RKO (cell line): Measurements from ENCODE around the gene GSC2.
A peak's percentile ranks its signal among the peaks of the same experiment; 100 is the strongest.

ENCODE experiments used
- DNase-seq: peaks from one replicate; pipeline ENCODE4 v3.0.0-alpha.2; 2016; ENCODE audit warnings: low spot score

GSC2 gene

DNA sequence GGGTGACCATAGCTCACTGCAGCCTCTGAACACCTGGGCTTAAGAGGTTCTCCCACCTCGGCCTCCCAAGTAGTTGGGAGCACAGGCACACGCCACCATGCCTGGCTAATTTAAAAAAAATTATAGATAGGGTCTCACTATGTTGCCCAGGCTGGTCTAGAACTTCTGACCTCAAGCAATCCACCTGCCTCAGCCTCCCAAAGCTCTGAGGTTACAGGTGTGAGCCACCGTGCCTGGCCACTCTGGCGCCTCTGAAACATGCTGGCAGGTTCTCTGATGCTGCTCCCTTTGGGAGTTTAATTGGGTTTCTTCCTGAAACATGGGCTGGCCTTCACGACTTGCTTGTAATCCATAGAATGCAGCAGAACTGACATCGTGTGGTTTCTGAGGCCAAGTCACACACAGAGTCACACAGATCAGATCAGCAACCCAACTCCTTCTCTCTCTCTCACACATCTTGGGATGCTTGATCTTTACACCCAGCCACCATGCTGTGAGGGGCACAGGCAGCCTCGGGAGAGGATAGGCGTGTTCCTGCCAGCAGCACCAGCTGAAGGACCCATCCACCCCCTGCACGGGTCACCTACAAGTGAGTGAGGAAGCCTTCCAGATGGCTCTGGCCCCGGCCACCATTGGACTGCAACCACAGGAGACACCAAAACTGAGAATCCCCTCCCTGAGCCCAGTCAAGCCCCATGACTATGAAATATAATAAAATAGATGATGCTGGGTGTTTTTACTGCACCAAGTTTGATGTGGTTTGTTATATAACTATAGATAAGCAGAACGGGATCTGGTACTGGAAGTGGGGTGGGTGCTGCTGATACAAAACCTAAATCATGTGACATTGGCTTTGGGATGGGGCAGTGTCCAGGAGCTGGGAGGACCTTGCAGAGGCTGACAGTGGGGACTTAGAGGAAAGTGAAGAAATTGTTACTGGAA, 3.1 kb upstream of the GSC2 start:
- no peak for DNase-seq

DNA sequence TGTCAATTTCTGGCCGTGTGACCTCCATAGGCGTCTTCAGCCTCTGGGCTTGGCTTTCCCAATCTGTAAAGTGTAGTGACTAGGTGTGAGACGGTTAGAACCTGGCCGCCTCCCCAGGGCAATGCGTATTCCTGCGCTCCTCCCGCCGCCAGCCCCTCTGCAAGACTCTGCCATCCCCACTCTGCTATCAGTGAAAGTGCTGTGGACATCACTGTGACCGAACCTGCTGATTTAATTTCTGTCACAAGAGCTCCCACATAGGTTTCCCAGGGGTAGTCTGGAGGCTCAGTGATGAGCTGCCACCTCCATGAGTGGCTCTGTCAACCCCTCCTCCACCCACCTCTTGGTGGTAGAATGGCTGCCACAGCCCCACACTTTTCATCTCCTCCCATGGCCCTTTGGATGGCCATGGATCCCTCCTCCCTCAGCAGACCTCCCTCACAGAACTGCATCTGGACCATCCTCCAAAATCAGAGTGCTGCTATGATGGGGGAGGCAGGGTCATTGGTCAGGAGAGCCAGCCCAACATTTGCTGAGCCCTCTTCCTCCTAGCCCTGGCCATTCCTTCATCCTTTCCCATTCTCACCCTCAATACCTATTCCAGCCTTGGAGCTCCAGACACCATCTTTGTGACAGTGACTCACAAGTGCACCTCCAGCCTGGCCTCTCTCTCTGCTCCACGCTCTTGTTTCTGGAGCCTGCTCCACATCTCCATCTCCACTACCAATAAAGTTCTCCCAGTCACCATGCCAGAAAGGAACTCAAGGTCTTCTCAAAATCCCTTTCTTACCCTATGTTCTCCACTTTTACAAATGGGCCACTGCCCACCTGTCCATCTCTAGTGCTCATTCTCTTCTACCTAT, 1.5 kb upstream of the GSC2 start:
- no peak for DNase-seq

DNA sequence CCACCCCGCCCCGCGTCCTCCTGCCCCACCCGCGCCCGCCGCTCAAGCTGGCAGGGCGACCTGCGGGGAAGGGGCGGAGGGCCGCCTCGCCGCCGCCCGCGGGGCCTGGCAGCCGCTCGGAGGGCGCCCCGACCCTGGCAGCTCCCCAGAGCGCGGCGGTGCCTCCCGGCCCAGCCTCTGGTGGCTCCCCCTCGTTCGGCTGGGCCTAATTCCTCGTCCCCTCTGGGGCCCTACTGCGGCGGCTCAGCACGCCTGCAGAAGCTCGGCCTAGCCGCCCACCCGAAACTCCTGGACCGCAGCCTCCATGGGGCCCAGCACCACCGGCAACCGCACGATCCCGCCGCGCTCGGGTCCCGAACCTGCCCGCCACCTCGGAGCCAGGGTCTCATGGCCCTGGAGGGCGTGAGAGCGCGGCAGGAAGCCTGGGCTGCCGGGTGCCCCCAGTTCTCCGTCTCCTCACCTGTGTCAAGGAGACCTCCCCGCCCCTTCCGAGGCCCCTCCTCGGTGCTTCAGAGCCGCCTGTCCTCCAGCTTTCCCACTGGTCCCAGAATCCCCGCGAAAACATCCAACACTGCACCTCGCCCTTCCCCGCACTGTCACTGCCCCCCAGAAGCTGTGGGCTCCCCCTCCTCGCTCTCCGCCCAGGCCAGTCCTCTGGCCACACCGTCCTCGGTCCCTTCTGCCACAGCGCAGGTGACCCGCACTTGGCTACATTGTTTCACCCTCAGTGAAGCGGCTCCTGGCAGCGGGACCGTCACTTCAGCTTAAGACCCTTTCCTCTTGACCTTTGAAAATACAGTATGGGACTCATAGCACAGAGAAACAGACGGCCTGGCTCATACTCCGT, 613 bp upstream of the GSC2 start:
- no peak for DNase-seq

DNA sequence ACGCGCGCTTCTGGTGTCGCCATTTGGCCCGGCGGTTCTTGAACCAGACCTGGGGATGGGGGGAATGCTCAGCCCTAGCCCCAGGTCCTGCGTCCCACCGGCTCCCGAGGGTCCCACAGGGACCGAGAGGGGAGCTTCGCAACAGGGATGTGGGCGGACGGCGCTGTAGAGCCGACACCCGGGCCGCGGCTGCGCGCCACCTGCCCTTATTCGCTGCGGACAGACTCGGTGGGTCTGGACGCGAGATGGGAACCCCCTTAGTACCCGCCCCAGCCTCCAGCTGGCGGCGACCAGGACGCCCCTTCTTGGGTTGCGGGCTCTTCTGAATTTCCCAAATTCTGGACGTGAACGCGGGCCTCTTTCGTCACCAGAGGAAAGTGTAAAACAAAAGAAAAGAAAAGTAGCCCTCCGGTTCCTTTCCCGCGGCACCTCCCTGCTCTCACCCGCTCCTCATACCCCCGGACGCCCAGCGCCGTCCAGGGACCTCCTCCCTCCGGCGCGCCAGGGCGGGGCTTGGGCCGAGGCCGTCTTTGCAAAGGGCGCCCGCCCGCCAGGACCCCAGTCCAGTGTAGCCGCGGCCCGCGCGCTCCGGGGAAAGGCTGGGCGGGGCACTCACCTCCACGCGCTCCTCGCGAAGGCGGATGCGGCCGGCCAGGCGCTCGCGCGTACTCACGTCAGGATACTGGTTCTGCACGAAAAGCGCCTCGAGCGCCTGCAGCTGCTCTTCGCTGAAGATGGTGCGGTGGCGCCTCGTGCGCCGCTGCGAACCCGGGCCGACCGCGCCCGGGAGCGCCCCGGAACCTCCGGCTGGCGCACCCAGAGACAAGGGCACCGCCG, 827 bp downstream of the GSC2 start:
- no peak for DNase-seq

DNA sequence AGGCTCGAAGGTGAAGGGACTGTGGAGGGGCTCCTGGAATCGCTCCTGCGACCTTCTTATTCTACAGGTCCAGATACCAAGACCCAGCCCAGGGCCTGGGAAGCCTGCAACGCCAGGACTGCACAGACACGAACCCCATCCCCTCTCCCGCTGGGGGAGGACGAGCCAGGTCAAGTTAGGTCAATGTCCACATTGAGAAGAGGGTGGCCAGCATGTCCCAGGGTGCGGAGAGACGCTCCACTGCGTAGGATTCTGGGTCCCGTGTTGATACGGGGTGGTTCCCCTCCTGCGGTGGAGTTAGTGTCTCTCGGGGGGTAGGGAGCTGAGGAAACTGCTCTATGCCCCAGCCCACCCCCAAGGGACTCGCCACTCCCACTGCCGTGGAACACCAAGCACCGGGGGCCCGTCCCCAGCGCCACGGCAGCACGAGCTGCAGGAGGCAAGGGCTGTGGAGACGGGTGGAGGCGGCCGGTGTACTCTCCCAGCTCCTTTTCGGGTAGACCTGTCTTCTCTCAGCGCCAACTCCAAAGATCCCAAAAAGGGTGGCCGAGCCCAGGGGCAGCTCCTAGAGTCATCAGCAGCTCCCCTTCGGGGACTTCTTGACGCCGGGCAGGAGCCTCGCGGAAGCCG, 1.6 kb downstream of the GSC2 start:
- DNase-seq: no peak

DNA sequence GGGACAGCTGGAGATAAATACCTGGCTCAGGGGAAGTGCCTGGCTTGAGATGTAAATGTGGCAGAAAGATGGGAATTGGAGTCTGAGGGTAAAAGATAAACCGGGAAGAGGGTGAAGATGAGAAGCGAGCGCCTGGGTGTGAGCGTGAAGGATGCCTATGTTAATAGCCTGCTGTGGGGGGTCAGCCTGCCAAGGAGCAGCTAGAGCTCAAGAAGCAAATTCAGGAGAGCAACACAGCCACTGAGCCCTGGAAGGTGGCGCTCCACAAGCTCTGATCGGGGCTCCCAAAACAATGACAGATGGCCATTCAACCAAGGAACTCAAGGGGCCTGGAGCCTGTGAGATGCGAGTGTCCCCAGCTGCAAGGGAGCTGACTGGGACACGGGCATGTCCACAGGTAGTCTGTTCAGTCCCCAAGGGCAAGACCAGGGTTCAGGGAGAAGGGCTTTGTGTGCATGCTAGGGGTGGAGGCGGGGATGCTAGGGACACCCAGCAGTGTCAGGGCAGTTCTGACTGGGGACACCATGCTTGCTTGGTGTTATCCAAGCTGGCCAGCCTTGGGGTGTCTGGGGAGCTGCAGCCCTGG, 2.8 kb downstream of the GSC2 start:
- no peak for DNase-seq

DNA sequence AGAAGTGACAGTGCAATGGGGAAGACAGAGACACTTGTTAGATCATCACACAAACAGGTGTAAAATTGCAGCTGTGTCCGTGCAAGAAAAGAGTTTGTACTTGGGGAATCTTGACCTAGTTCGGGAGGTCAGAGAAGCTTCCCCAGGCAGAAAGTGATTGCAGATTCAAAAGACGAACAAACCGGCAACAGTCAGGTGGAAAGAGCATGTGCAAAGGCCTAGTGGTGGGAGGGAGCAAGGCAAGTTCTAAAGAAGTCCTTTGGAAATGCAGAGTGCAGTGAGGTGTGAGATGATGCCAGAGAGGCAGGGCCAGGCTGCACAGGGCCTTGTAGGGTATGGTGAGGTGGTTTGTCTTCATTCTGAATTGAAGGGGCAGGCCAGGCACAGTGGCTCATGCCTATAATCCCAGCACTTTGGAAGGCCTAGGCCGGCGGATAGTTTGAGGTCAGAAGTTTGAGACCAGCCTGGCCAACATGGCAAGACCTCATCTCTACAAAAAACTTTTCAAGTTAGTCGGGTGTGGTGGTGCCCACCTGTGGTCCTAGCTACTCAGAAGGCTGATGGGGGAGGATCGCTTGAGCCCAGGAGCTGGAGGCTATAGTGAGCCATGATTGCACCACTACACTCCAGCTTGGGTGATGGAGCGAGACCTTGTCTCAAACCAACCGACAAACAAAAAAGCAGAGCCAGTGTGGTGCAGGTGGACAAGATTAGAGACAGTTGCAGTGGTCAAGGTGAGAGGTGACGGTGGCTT, 3.7 kb downstream of the GSC2 start:
- DNase-seq: no peak

DNA sequence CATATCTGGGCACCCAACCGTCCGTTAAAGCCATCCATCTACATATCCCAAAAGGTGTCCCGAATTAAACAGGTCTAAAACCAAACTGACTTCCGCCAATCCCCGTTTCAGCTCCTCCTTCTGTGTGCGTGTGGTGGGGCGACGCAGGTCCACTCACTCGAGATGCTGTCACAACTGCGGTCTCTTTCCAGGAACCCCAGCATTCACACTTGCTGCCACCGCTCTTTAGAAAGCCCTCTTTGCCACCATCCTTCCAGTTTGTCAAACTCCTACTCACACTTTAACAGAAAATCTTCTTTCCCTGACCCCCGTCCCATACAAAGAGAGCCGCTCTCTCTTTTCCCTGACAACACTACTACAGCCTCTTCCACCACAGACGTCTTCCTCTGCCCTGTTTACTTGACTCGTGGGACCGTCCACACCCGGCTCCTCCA, 6.1 kb downstream of the GSC2 start:
- DNase-seq: peak; percentile 51

DNA sequence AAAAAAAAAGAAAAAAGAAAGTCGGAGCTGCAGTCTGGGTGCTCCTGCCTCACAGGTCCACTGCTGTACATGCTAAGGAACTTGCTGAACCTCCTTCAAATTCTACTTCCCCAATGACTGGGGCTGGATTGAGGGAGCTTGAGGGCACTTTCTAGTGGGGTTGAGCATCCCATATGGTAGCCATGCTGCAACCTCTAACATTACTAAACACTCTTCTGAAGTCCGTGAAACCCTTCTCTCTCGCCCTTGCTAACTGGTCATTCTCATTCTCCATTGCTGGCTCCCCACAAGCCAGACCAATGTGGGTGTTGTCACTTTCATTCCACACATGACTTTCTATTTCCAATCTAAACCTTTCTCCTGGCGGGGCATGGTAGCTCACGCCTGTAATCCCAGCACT, 6.9 kb downstream of the GSC2 start:
- DNase-seq: no peak

DNA sequence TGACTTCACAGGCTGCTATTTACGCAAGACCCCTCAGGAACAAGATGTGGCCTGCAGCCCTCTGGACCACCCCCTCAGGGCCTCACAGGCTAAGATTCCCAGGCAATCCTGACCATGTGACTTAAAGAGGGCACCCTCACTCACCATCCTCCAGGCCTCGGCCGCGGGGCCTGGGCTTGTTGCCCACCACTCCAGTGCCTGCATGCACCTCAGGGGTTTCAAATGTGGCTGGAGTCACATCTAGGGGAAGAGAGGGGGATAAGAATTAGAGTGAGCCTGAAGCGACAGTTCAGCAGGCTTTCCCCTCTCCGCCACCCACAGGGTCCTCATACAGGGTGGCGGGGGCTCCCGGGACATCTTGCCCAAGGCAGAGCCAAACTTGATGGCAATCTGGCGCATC, 7.7 kb downstream of the GSC2 start:
- no peak for DNase-seq

DNA sequence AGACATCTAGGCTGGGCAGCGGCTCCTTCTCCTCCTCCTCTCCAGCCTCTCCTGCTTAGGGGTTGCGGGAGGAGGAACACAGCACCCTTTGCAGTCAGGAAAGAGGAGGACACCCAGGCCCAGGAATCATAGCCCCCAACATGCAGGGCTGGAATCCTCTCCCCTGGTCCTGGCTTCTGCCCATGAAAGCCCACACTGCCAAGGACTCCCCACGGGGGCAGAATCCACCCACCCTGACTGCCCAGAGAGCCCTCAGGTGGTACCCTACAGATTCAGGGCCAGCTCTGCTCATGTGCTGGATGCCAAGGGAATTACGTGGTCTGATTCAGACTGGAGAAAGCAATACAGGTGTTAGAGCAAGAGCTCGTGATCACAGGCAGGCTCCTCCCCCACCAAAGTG, 10.1 kb downstream of the GSC2 start:
- DNase-seq: no peak

DNA sequence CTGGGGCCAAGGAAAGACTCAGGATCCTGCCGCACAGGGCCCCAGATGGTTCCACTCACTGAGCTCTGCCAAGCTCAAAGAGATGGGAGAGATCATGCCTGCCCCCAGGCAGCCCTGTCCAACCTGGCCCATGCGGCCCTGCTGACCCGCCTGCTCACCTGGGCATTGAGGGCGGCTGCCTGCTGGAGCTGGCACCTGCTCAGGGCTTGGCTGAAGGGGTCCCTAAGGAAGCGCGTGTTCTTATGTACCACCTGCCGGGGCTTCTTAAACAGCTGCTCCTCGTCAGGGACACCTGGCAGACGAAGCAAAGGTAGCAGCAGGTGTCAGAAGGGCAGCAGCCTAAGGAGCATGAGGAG, 11.1 kb downstream of the GSC2 start:
- DNase-seq: no peak

DNA sequence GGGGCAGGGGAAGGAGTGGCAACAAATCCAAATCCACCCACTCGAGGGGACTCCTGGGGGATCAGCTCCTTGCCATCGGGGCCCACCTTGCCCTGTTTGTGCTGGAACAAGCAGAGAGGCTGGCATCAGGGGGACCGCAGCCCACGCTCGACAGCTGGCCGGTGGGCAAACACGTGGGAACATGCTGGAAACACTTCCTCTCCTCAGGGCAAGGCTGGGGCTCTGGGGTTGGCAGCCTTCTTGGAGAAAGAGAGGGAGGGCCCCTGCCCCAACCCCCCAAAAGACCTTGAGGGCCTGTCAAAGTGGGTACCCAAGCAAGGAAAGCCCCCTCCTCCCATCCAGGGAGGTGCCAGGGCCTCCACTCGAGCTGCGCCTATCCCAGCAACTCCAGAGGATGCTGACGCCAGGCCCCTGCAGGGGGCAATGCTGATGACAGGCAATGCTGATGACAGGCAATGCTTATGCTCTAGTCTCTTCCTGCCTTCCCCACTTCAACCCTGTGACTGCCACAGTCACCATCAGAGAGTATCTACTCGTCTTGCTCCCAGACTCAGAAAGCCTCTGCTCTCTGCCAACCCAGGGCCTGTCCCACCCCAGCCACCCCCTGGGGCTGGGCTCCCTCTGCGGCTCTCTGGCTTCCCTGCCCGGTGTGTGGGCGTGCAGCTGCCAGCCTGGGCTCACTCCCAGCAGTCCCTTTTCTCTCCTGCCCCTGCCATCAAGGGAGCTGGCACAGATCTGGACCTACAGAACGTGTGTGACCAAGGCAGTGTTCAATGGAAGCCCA, 11.7 kb downstream of the GSC2 start:
- no peak for DNase-seq

DNA sequence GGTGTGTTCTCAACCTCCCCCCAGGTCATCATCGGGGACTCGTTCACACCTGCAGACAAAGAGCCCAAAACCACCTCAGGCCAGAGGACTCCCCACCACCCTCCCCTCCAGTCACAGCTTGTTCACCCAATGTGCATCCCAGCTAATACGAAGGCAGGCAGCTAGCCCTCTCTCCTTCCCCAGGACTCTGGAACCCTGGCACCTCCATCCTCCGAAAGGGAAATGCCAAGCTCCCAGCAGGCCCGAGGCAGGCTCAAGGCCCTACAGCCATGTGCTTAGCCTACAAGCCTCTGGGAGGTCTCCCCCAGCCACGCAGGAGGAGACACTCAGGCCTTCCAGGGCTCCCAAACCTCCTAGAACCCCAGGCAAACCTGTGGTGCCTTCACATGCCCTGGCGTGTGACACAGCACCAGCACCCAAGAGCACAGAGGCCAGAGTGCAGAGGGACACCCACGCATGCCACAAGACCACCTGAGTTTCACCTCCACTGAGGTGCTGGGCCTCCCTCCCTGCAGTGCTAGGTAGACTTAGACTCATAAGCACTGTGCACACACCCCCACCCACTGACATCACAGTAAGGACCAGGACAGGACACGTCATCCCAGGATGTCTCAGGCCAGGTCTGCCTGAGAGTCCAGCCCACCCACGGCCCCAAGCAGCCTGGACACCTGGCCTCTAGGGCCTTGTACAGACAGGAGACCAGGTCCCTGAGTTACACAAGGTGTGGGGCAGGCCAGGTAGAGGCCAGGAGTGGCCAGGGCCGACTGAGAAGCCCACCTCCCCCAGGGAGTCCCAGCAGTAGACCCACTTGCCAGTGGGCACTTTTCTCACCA, 12.5 kb downstream of the GSC2 start:
- no peak for DNase-seq

DNA sequence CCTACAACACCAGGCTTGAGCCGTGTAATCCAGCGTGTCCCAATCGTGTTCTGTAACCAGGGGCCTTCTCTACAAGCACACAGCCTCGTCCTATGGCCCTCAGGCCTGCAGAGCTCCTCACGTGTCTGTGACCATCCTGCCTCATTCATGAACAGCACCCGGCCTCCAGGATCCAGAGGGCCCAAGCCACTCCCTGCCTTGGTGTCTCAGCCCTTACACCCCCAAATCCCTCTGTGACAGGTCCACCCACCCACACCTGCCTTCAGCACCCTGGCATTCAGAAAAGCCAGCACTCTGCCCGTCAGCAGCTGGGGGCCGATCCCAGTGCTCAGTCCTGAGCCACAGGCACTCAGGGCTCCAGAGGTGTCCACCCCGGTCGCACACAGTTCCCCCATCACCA, 13.2 kb downstream of the GSC2 start:
- no peak for DNase-seq

DNA sequence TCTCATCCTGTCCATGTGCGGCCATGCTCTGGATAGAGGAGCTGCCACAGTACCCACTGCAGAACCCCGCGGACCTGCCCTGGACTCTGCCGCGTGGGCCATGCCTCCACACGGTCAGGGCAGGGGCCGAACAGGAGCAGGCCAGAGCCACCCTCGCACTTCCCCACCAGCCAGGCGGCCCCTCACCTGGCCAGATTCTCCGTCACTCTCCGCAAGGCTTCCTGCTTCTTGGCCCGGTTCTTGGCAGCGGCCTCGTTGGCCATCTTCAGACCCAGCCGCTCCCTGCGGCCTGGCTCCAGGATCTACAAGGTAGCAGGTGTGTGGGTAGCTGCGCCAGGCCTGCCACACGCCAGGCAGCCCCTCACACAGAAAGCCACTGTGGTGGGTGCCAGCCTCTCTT, 15.2 kb downstream of the GSC2 start:
- DNase-seq: no peak

DNA sequence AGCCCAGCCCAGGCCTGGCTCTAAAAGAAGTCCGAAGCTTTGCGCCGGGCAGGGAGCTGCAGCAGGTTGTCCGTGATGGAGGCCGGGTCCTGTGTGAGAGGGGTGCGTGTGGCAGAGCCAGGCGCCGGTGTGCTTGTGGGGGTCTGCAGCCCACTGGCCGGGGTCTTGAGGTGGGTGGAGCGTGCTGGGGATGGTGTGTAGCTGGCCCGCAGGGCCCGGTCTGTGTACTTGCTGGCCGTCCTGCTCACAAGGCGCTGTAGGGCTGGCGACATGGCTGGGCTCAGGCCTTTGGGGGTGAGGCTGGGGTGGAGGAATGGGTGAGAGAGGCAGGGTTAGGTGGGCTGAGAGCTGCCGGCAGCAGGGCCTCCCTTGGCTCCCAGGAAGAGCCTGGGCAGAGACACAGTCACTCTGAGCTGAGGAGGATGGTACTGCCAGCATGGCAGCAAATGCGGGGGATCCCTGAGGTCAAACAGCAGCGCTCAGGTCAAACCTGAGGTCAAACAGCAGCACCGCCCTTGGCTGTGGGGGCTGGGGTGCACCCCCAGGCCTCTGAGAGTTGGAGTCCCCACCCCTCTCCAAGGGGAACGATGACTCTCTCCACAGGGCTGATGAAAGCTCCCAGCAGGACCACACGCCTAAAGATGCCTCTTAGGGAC, 15.8 kb downstream of the GSC2 start:
- DNase-seq: no peak
